Esophagus squamous epithelium (tissue), 4 donors: ENCODE results near the gene ANP32A.

Experiments used
- POLR2A ChIP-seq, 4 donors: fragments of 450-650 bp; IDR thresholded peaks; one replicate each; pipeline ENCODE4 v1.6.1; 2017; ENCODE audit warnings: antibody characterized with exemption in 4 of 4, mild to moderate bottlenecking in 4 of 4, moderate library complexity in 3 of 4
- TF ChIP-seq, protein P1 (sequence below), 6 experiments: fragments of 450-650 bp in 4 of 6; fragments of 200-600 bp in 2 of 6; sonication (generic) in 2 of 6; IDR thresholded peaks; one replicate each; pipeline ENCODE4 v1.5.1; 2016 to 2019; ENCODE audit warnings: antibody characterized with exemption in 6 of 6, mild to moderate bottlenecking in 4 of 6, moderate library complexity in 4 of 6

DNA sequence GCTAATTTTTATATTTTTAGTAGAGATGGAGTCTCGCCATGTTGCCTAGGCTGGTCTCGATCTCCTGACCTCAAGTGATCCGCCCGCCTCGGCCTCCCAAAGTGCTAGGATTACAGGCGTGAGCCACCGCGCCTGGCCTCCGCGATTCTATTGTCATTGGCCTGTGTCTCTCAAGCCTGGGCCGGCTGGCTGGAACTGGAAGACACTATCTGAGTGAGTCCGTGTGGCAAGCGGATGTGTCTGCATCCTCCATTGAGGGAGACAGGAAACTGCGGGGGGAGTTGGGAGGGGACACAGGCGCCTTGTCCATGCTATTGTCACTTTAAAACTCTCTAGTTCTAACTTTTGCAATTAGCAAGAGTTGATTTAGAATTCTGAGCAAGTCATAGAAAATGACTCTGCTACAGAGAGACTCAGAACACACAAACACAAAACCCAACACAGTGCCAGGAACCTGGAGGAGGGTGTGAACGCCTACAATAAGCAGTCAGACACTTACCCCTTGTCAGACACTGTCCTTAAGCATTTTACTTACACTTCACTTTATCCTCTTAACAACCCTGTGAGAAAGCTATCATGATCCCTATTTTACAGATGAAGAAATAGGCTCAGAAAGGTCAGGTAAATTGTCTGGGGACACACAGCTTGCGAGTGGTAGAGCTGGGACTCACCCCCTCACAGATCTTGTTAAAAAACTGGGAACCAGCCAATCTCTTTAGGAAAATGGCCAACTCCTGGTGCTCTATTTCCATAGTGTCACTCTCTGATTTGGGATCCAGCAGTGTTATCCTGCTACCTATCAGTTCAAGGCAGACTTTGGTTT is 38.7 kb downstream of the ANP32A start:
- TF ChIP-seq, protein P1, sequence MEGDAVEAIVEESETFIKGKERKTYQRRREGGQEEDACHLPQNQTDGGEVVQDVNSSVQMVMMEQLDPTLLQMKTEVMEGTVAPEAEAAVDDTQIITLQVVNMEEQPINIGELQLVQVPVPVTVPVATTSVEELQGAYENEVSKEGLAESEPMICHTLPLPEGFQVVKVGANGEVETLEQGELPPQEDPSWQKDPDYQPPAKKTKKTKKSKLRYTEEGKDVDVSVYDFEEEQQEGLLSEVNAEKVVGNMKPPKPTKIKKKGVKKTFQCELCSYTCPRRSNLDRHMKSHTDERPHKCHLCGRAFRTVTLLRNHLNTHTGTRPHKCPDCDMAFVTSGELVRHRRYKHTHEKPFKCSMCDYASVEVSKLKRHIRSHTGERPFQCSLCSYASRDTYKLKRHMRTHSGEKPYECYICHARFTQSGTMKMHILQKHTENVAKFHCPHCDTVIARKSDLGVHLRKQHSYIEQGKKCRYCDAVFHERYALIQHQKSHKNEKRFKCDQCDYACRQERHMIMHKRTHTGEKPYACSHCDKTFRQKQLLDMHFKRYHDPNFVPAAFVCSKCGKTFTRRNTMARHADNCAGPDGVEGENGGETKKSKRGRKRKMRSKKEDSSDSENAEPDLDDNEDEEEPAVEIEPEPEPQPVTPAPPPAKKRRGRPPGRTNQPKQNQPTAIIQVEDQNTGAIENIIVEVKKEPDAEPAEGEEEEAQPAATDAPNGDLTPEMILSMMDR (IDR thresholded peaks at IDR 0.05), result no peak
- TF ChIP-seq POLR2A (IDR thresholded peaks at IDR 0.05), result no peak
